Endothelial cell of umbilical vein (primary cell): ENCODE results near the gene HNRNPH2. TPM values are rescaled to one million over a fixed set of nuclear protein-coding genes. Genes with fewer than 3 reads are reported as not detected.

Source experiments
- BruUV-seq: library from RNA; stranded (reverse); fragments of 400-500 nt; replicated peaks from 2 replicates; lab custom pipeline; 2021; lab: Mats Ljungman, UMichigan
- CTCF ChIA-PET: fragments of 300-600, 350-600 bp; sonication (Branson Sonifier 250); formaldehyde crosslinking; loops from one replicate; lab custom pipeline; 2021; ENCODE audit warnings: antibody characterized with exemption, inconsistent platforms; lab: Charles Lee
- POLR2A ChIA-PET: fragments of 300-600, 350-600 bp; sonication (Branson Sonifier 250); formaldehyde crosslinking; loops from one replicate; lab custom pipeline; 2021; ENCODE audit warnings: antibody characterized with exemption, inconsistent platforms; lab: Charles Lee
- DNase-seq: peaks from one replicate; pipeline ENCODE4 v3.0.0-alpha.2; 2011; ENCODE audit warnings: low read depth, low spot score
- FAIRE-seq: peaks from 2 replicates; lab custom pipeline; 2011; peaks lifted over from hg19 to GRCh38; lab: Jason Lieb, UNC
- H2AFZ ChIP-seq: 2 replicates; pipeline ENCODE4 v1.6.0; 2012; ENCODE audit warnings: low read depth, low read length, control low read depth, inconsistent platforms
- H3K27ac ChIP-seq: 2 replicates; pipeline ENCODE4 v1.5.1; 2011; ENCODE audit warnings: low read depth, mild to moderate bottlenecking, control low read depth, low read length, moderate library complexity; ENCODE audit not compliant: insufficient read depth
- H3K27me3 ChIP-seq, 2 experiments: 2 replicates each; pipeline versions ENCODE4 v1.6.0 to v1.6.1; 2011; ENCODE audit warnings: low read length in 2 of 2, mixed read lengths in 1 of 2; ENCODE audit not compliant: control insufficient read depth in 2 of 2, insufficient read depth in 2 of 2
- H3K36me3 ChIP-seq, 2 experiments: 2 replicates in 1 of 2; 3 replicates in 1 of 2; pipeline ENCODE4 v1.5.1; 2011; ENCODE audit warnings: low read length in 2 of 2, mild to moderate bottlenecking in 1 of 2, moderate library complexity in 1 of 2; ENCODE audit not compliant: control insufficient read depth in 2 of 2, insufficient read depth in 2 of 2; ENCODE audit errors: extremely low read depth in 1 of 2
- H3K4me1 ChIP-seq: 3 replicates; pipeline ENCODE4 v1.5.1; 2011; ENCODE audit warnings: mild to moderate bottlenecking, low read length; ENCODE audit not compliant: control insufficient read depth, insufficient read depth; ENCODE audit errors: extremely low read depth
- H3K4me2 ChIP-seq: 2 replicates; pipeline ENCODE4 v1.6.1; 2011; ENCODE audit warnings: low read length, control low read depth, mixed read lengths; ENCODE audit not compliant: insufficient read depth
- H3K4me3 ChIP-seq, 3 experiments: fragments of 200-600 bp in 1 of 3; sonication (generic), shearing (Covaris generic) in 1 of 3; replicated peaks in 1 of 3; 2 replicates each; pipeline ENCODE4 v1.5.1; 2011 to 2016; ENCODE audit warnings: control low read depth in 3 of 3, low read length in 3 of 3, mild to moderate bottlenecking in 2 of 3, inconsistent platforms in 1 of 3, low read depth in 1 of 3, moderate library complexity in 1 of 3; ENCODE audit not compliant: insufficient read depth in 1 of 3
- H3K79me2 ChIP-seq: 2 replicates; pipeline ENCODE4 v1.6.0; 2012; ENCODE audit warnings: low read length, inconsistent platforms; ENCODE audit not compliant: control insufficient read depth, insufficient read depth
- H3K9ac ChIP-seq: replicated peaks from 2 replicates; pipeline ENCODE3; 2011; ENCODE audit warnings: low read length, control low read depth; ENCODE audit not compliant: insufficient read depth; ENCODE audit errors: extremely low read depth
- H3K9me1 ChIP-seq: replicated peaks from 3 replicates; pipeline ENCODE4 v1.6.0; 2011; ENCODE audit warnings: mild to moderate bottlenecking, low read length; ENCODE audit not compliant: control insufficient read depth, insufficient read depth; ENCODE audit errors: extremely low read depth
- H3K9me3 ChIP-seq: replicated peaks from 2 replicates; pipeline ENCODE4 v1.5.1; 2012; ENCODE audit warnings: low read length, inconsistent platforms; ENCODE audit not compliant: control insufficient read depth, insufficient read depth
- H4K20me1 ChIP-seq: replicated peaks from 2 replicates; pipeline ENCODE3; 2011; ENCODE audit warnings: mild to moderate bottlenecking, low read length; ENCODE audit not compliant: control insufficient read depth, insufficient read depth; ENCODE audit errors: extremely low read depth
- EZH2 ChIP-seq: IDR thresholded peaks from 2 replicates; pipeline ENCODE4 v1.6.1; 2012; ENCODE audit warnings: borderline replicate concordance, low read depth, mild to moderate bottlenecking, moderate library complexity, low read length, inconsistent platforms; ENCODE audit not compliant: severe bottlenecking
- FOS ChIP-seq: IDR thresholded peaks from 2 replicates; pipeline ENCODE4 v1.6.1; 2011; ENCODE audit warnings: mild to moderate bottlenecking, low read length, moderate library complexity, borderline replicate concordance; ENCODE audit not compliant: insufficient read depth
- GATA2 ChIP-seq: IDR thresholded peaks from 2 replicates; pipeline ENCODE4 v1.7.0; 2011; ENCODE audit warnings: low read depth, mild to moderate bottlenecking, moderate library complexity, mixed read lengths, low read length; ENCODE audit not compliant: insufficient read length, insufficient read depth
- JUN ChIP-seq: IDR thresholded peaks from 2 replicates; pipeline ENCODE4 v1.6.1; 2011; ENCODE audit warnings: borderline replicate concordance, low read depth; ENCODE audit not compliant: insufficient read length, insufficient read depth
- MAX ChIP-seq: IDR thresholded peaks from 2 replicates; pipeline ENCODE4 v1.6.1; 2011; ENCODE audit not compliant: insufficient read depth, insufficient read length
- MYC ChIP-seq: IDR thresholded peaks from one replicate; pipeline ENCODE4 v1.6.1; 2011; ENCODE audit warnings: mild to moderate bottlenecking, low read depth, low read length
- POLR2A ChIP-seq: IDR thresholded peaks from 2 replicates; pipeline ENCODE4 v1.6.1; 2012; ENCODE audit warnings: low read depth, mild to moderate bottlenecking, control low read depth, low read length
- POLR2AphosphoS5 ChIP-seq: IDR thresholded peaks from 2 replicates; pipeline ENCODE4 v1.6.1; 2012; ENCODE audit warnings: low read depth, mild to moderate bottlenecking, control low read depth, low read length, moderate library complexity; ENCODE audit not compliant: insufficient read depth
- dilution Hi-C: fragments of 300-500 bp; cut with MboI; formaldehyde crosslinking; loops from one replicate; pipeline ENCODE4 v1.15.0; 2019; ENCODE audit warnings: low sequenced_read_pairs; ENCODE audit not compliant: extremely low pct_ligation_motif_present
- intact Hi-C: fragments of 100-400 bp; cut with micrococcal nuclease; formaldehyde crosslinking; loops from one replicate; pipeline ENCODE4 v1.10.0; 2022
- polyA plus RNA-seq, 4 experiments: library from polyadenylated mRNA; depleted of rRNA in 3 of 4; stranded (reverse) in 3 of 4; unstranded in 1 of 4; fragments of >200 nt; gene quantifications; 2 replicates each; pipeline versions ENCODE4 v1.2.1 to v1.2.3, GENCODE V29; 2011 to 2012; ENCODE audit warnings: missing spikeins in 1 of 4
- total RNA-seq: library from RNA; stranded (reverse); gene quantifications from 2 replicates; pipeline ENCODE4 v1.2.3, GENCODE V29; 2021
- TF ChIP-seq, protein P1 (sequence below), 2 donors: IDR thresholded peaks; 1 replicate in 1 of 2; 2 replicates in 1 of 2; pipeline ENCODE4 v1.5.1; 2011; ENCODE audit warnings: low read length in 2 of 2, mild to moderate bottlenecking in 2 of 2, moderate library complexity in 2 of 2, control low read depth in 1 of 2, inconsistent platforms in 1 of 2, low read depth in 1 of 2; ENCODE audit not compliant: insufficient read depth in 1 of 2; ENCODE audit errors: extremely low read depth in 1 of 2

Gene HNRNPH2
- total and polyA plus RNA-seq, 2 donors (not counting 3 experiments of a cell fraction or from before 2014, with no cell fraction given) = 29.3 to 59.1 TPM

- dilution Hi-C loops (no loop called here), intact Hi-C loops (loop anchor here (1.0 kb wide), 2 partner anchors 10 to 18 kb away; no protein-coding TSS in a partner anchor)
- H3K36me3 ChIP-seq = peaks cover 0 to 2% of the 10 kb centered on the region in 2 experiments
- TF ChIP-seq JUN = no peak
- TF ChIP-seq EZH2 = no peak
- TF ChIP-seq FOS = no peak
- no peak for TF ChIP-seq MAX
- no peak for TF ChIP-seq POLR2AphosphoS5
- no peak for TF ChIP-seq POLR2A
- CTCF ChIA-PET = no interaction called here
- H3K27me3 ChIP-seq = no peaks in the 10 kb centered on the region
- no peak overlapping the region for H2AFZ ChIP-seq
- no peaks in the 10 kb centered on the region for H4K20me1 ChIP-seq
- POLR2A ChIA-PET = no interaction called here
- H3K9ac ChIP-seq = peak overlapping the region; percentile 99
- H3K27ac ChIP-seq = peak overlapping the region; percentile 97
- H3K79me2 ChIP-seq = peaks cover 53% of the 10 kb centered on the region
- H3K9me1 ChIP-seq = no peaks in the 10 kb centered on the region
- FAIRE-seq (no peak), DNase-seq (no peak)
- peak overlapping the region; percentile 73 to 95 (median 78) for H3K4me3 ChIP-seq
- peak overlapping the region; percentile 96 for H3K4me2 ChIP-seq
- BruUV-seq = TSS peak; percentile 68
- H3K4me1 ChIP-seq = peaks cover 12% of the 10 kb centered on the region
- H3K9me3 ChIP-seq = no peaks in the 10 kb centered on the region
Measured at GRCh38 chrX:101408532-101408841, 465 bp downstream of the HNRNPH2 start.

DNA sequence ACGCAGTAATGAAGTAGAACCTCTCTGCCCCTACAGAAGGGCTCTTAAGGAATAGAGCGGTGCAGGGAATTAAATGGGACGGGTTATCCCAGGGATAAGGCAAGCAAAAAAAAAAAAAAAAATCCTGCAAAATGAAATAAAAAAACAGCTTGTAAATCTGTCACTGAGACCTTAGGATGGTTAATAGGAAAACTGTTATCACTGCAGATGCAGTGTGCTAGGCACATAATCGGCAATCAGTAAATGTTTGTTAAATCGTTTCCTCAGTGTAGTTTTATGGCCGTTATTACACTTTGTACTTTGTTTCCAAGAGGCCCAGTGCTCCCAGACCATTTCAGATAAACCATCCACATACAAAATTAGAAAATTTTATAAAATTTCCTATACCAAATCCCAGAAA lies 1.0 kb downstream of the HNRNPH2 start:
- CTCF ChIA-PET = no interaction called here
- no peak for TF ChIP-seq POLR2AphosphoS5
- no peak for TF ChIP-seq POLR2A
- TF ChIP-seq MYC = no peak
- TF ChIP-seq EZH2 = no peak
- TF ChIP-seq MAX = no peak
- TF ChIP-seq, protein P1, sequence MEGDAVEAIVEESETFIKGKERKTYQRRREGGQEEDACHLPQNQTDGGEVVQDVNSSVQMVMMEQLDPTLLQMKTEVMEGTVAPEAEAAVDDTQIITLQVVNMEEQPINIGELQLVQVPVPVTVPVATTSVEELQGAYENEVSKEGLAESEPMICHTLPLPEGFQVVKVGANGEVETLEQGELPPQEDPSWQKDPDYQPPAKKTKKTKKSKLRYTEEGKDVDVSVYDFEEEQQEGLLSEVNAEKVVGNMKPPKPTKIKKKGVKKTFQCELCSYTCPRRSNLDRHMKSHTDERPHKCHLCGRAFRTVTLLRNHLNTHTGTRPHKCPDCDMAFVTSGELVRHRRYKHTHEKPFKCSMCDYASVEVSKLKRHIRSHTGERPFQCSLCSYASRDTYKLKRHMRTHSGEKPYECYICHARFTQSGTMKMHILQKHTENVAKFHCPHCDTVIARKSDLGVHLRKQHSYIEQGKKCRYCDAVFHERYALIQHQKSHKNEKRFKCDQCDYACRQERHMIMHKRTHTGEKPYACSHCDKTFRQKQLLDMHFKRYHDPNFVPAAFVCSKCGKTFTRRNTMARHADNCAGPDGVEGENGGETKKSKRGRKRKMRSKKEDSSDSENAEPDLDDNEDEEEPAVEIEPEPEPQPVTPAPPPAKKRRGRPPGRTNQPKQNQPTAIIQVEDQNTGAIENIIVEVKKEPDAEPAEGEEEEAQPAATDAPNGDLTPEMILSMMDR (IDR thresholded peaks at IDR 0.05; ENCODE audit: extremely low read depth in 1 of 2, insufficient read depth in 1 of 2, low read depth in 1 of 2, low read length in 2 of 2) = no peak
- TF ChIP-seq GATA2 = no peak
- TF ChIP-seq JUN = no peak
- no peak for TF ChIP-seq FOS
- no peaks in the 10 kb centered on the region for H4K20me1 ChIP-seq
- peak overlapping the region; percentile 73 to 95 (median 78) for H3K4me3 ChIP-seq
- intact Hi-C loops = no loop called here
- H3K4me1 ChIP-seq = peaks cover 12% of the 10 kb centered on the region
- H3K9me3 ChIP-seq = no peaks in the 10 kb centered on the region
- BruUV-seq = no TSS peak
- POLR2A ChIA-PET = interaction anchor here (0.6 kb wide), 1 partner anchor 9 kb away, joined by 3 read pairs; no protein-coding TSS in a partner anchor
- H3K27ac ChIP-seq = peak overlapping the region; percentile 97
- H3K27me3 ChIP-seq = no peaks in the 10 kb centered on the region
- peak overlapping the region; percentile 99 for H3K9ac ChIP-seq
- peak overlapping the region; percentile 96 for H3K4me2 ChIP-seq
- peaks cover 53% of the 10 kb centered on the region for H3K79me2 ChIP-seq
- peaks cover 0 to 2% of the 10 kb centered on the region in 2 experiments for H3K36me3 ChIP-seq
- dilution Hi-C loops = no loop called here
- FAIRE-seq (no peak), DNase-seq (no peak)
- no peaks in the 10 kb centered on the region for H3K9me1 ChIP-seq
- H2AFZ ChIP-seq = no peak overlapping the region
